Hepatocyte (in vitro differentiated cells): ENCODE results near the gene KLF13.

Experiments
- CTCF ChIP-seq: fragments of 200-600 bp; sonication (generic); IDR thresholded peaks from 2 replicates; pipeline ENCODE4 v1.5.1; 2016; ENCODE audit warnings: antibody characterized with exemption, mild to moderate bottlenecking; ENCODE audit not compliant: poor library complexity
- EZH2phosphoT487 ChIP-seq: fragments of 200-600 bp; sonication (generic); IDR thresholded peaks from one replicate; pipeline ENCODE4 v1.6.1; 2018; ENCODE audit warnings: antibody characterized with exemption, mild to moderate bottlenecking, low read depth, moderate library complexity; ENCODE audit not compliant: unreplicated experiment, severe bottlenecking

GRCh38 chr15:31404345-31404744, 77.7 kb downstream of the KLF13 start:
- TF ChIP-seq CTCF, result no peak
- no peak for TF ChIP-seq EZH2phosphoT487
